ENCODE data around the gene DYNC1LI2.
A peak's percentile ranks its signal among the peaks of the same experiment; 100 is the strongest.
"Not testable (repeated sequence)": the region's sequence is repeated elsewhere in the genome, so short reads cannot be mapped to it uniquely, and the experiment has no call there.

The DYNC1LI2 gene

GRCh38 chr16:66751303-66751991, at the start of gene DYNC1LI2:
DYNC1LI2 (minus strand) TSS chr16:66751609; CDS start chr16:66751591, 18 bp downstream.
- DNase-seq: peak; percentile 72 to 87 (median 78)

DNA sequence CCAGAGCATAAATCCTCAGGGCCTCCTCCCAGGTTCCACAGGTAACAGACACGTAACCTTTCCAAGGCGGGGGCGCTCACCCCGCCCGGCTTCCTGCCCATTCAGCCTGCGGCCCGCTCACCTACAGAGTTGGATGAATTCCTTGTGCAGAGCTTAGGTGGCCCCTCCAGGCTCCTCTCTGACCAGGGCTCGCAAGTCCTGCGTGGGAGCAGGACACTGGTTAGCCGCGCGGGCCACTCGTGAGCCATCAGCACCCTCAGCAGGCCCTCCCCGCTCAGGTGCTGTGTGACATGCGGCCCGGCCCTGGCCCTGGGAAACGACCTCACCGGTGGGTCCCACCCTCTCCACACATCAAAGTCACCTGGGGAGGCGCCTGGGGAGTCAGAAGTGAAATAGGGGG, 49.4 kb upstream of the DYNC1LI2 start:
- no peak for DNase-seq

DNA sequence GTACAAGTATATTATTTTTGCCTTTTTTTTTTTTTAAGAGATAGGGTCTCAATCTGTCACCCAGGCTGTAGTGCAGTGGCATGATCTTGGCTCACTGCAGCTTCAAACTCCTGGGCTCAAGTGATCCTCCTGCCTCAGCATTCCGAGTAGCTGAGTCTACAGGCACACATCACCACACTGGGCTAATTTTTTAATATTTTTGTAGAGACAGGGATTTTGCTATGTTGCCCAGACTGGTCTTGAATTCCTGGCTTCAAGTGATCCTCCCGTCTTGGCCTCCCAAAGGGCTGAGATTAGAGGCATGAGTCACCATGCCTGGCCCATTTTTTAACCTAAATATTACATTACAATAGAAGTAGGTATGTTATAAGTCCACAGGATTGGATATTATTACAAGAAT, 46.8 kb upstream of the DYNC1LI2 start:
- no peak for DNase-seq

DNA sequence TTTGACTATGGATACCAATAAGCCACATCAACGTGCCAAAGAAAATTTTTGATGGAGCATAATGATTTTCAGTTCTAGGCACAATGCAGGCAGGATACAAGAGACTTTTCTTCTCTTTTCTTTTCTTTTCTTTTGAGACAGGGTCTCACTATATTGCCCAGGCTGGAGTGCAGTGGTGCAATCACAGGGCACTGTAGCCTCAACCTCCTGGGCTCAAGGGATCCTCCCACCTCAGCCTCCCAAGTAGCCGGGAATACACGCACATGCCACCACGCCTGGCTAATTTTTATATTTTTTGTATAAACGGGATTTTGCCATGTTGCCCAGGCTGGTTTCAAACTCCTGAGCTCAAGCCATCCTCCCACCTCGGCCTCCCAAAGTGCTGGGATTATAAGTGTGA, 42.6 kb upstream of the DYNC1LI2 start:
- DNase-seq: not testable (repeated sequence)

DNA sequence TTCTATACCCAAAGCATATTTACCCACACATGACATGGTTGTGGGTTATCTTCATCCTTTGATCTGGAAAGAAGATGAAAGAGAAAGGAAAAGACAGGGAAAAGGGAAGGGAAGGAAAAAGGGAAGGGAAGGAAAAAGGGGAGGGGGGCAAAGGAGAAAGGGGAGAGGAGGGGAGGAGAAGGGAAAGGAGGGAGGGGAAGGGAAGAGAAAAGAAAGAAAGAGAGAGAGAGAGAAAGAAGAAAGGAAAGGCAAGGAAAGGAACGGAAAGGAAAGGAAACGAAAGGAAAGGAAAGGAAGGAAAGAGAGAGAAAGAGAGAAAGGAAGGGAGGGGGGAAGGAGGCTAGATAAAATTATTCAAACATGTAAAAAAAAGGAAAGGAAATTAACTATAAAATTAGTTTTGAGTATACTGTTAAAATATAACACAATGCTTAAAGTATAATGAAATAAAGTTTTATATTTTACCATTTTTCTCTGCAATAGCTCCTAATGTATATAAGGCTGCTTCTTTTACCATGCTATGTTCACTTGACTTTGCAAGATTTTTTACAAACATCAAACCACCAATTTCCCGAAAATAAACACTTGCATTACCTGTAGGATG, 38.8 kb upstream of the DYNC1LI2 start:
- no peak for DNase-seq

- DNase-seq: no peak
Observed at GRCh38 chr16:66787427-66787826, 36.0 kb upstream of the DYNC1LI2 start.

DNA sequence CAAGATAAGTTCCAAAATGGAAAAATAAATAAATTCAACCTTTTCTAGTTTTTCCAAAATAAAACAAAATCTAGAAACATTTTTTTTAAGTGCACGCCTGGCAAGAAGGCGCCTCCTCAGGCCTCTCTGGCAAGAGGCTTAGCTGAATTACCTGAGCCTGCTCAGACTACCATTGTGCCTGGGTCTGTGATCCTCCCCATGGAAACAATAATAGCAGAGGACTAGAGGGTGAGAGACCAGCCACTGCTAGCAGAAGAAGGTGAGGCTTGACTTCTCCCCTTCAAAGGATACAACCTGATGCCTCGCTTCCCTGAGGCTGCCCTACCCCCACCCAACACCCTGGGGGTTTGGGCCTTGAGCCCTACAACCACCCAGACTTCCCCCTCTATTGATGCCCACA, 35.1 kb upstream of the DYNC1LI2 start:
- no peak for DNase-seq

GRCh38 chr16:66776457-66776856, 25.0 kb upstream of the DYNC1LI2 start:
- no peak for DNase-seq

GRCh38 chr16:66774981-66775380, 23.6 kb upstream of the DYNC1LI2 start:
- DNase-seq: no peak

GRCh38 chr16:66758086-66758485, 6.7 kb upstream of the DYNC1LI2 start:
- DNase-seq: no peak

DNA sequence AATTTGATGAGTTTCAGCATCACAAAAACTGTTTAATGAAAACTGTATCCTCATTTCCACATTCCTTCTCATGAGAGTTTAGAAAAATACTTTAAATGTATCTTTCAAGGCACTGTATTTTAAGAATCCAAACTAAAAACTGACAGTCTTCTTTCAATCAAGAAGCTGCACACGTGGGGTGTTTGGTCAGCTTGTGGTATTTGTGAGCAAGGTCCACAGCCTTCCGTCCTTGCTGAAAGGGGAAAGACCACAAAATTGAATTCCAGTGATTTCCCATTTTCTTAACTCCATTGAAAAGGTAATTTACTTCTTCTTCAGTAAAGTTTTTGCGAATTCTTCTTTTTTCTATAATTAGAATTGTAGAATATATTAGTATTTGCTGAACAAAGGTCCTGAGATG, 3.4 kb upstream of the DYNC1LI2 start:
- no peak for DNase-seq

GRCh38 chr16:66754211-66754610, 2.8 kb upstream of the DYNC1LI2 start:
- DNase-seq: no peak

- DNase-seq: no peak
Observed at GRCh38 chr16:66752958-66753357, 1.5 kb upstream of the DYNC1LI2 start.

GRCh38 chr16:66752379-66752778, 970 bp upstream of the DYNC1LI2 start:
- DNase-seq: peak in 1 of 3 experiments; percentile 7

GRCh38 chr16:66751992-66752322, 548 bp upstream of the DYNC1LI2 start:
- DNase-seq: no peak

- peak in 1 of 3 experiments; percentile 59 for DNase-seq
Observed at GRCh38 chr16:66751053-66751302, 431 bp downstream of the DYNC1LI2 start.

GRCh38 chr16:66750279-66751052, 943 bp downstream of the DYNC1LI2 start:
- DNase-seq: no peak

- no peak for DNase-seq
Observed at GRCh38 chr16:66746682-66747081, 4.7 kb downstream of the DYNC1LI2 start.

GRCh38 chr16:66746048-66746447, 5.4 kb downstream of the DYNC1LI2 start:
- DNase-seq: no peak

GRCh38 chr16:66741950-66742808, 9.2 kb downstream of the DYNC1LI2 start:
- DNase-seq: no peak

DNA sequence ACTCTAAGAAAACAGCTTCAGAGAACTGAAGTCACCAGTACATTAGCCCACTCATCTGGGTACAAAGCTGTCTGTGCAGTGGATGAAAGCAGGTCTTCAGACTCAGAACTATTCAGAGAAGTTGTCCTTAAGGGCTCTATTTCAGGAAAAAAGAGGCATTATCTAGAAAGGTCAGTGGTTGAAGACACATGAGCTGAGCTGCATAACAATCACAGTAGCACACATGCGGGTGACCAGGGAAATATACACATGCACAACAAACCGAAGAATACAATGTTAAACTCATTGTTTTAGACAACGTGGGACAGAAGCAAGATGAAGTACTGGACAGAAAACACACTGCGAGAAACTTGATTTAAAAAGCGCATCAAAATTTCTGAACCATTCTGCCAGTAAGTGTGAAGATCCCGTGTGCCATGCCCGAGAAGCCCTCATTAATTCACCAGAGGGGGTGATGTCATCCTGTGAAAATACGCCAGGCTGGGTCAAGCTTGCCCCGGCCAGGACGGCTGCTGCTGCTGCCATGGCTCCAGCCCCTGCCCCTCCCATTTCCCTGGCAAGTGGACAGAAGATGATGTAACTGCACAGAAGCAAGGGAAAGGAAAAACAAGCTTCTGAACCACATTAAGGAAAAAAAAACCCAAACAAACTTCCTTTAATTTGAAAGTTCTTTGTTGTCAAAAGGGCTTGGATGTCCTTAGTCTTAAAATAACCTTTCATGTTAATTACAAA, 10.1 kb downstream of the DYNC1LI2 start:
- peak in 1 of 3 experiments; percentile 7 for DNase-seq

GRCh38 chr16:66740533-66740932, 10.9 kb downstream of the DYNC1LI2 start:
- no peak for DNase-seq

- peak in 1 of 3 experiments; percentile 29 for DNase-seq
Observed at GRCh38 chr16:66740010-66740409, 11.4 kb downstream of the DYNC1LI2 start.

Measured in NCI-H1417 (cell line).